Activated naive CD4-positive, alpha-beta T cell treated with anti-CD3 and anti-CD28 coated beads, Interleukin-2, amount 50 U/mL, for 24 hours (primary cell): ENCODE results near the gene ACOT8.
"Not testable (repeated sequence)": the region's sequence is repeated elsewhere in the genome, so short reads cannot be mapped to it uniquely, and the experiment has no call there.

Experiments
- H3K27ac Mint-ChIP-seq: one replicate; pipeline ENCODE4 v1.8.0; 2021; ENCODE audit warnings: mild to moderate bottlenecking, mixed read lengths
- H3K27me3 Mint-ChIP-seq: one replicate; pipeline ENCODE4 v1.8.0; 2021; ENCODE audit warnings: mixed read lengths
- H3K36me3 Mint-ChIP-seq: one replicate; pipeline ENCODE4 v1.8.0; 2021; ENCODE audit warnings: mixed read lengths
- H3K4me1 Mint-ChIP-seq: one replicate; pipeline ENCODE4 v1.8.0; 2021; ENCODE audit warnings: mixed read lengths
- H3K4me3 Mint-ChIP-seq: one replicate; pipeline ENCODE4 v1.8.0; 2021; ENCODE audit warnings: mild to moderate bottlenecking, mixed read lengths
- H3K9me3 Mint-ChIP-seq: one replicate; pipeline ENCODE4 v1.8.0; 2021; ENCODE audit warnings: mixed read lengths

Gene ACOT8

DNA sequence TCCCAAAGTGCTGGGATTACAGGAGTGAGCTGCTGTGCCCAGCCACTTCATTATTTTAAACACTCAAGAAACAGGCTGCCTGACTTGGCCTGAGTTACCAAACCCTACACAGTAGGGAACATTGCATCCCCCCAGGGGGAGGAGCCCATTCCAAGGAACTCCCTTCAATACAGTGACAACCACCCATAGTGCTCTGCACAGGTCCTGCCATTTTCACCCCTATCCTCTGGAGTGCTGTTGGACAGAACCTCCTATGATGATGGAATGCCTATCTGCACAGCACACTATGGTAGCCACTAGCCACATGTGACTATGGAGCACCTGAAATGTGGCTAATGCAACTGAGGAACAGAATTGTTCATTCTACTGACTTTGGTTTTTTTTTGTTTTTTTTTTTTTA lies 11.7 kb downstream of the ACOT8 start:
- H3K27ac Mint-ChIP-seq = no peak overlapping the region
- H3K27me3 Mint-ChIP-seq = no peaks in the 10 kb centered on the region
- peaks cover 3% of the 10 kb centered on the region for H3K4me1 Mint-ChIP-seq
- H3K36me3 Mint-ChIP-seq = peaks cover 1% of the 10 kb centered on the region
- no peak overlapping the region for H3K4me3 Mint-ChIP-seq
- H3K9me3 Mint-ChIP-seq = no peaks in the 10 kb centered on the region

- H3K4me3 Mint-ChIP-seq = no peak overlapping the region
- H3K27me3 Mint-ChIP-seq = no peaks in the 10 kb centered on the region
- H3K4me1 Mint-ChIP-seq = peaks cover under 1% of the 10 kb centered on the region
- peaks cover 1% of the 10 kb centered on the region for H3K36me3 Mint-ChIP-seq
- H3K27ac Mint-ChIP-seq = no peak overlapping the region
- H3K9me3 Mint-ChIP-seq = no peaks in the 10 kb centered on the region
These were observed 13.7 kb downstream of the ACOT8 start for GRCh38 chr20:45843506-45843905.

- H3K4me1 Mint-ChIP-seq = no peaks in the 10 kb centered on the region
- H3K4me3 Mint-ChIP-seq = no peak overlapping the region
- no peak overlapping the region for H3K27ac Mint-ChIP-seq
- no peaks in the 10 kb centered on the region for H3K9me3 Mint-ChIP-seq
- no peaks in the 10 kb centered on the region for H3K27me3 Mint-ChIP-seq
- peaks cover 1% of the 10 kb centered on the region for H3K36me3 Mint-ChIP-seq
These were observed 14.9 kb downstream of the ACOT8 start for GRCh38 chr20:45842169-45842812.

DNA sequence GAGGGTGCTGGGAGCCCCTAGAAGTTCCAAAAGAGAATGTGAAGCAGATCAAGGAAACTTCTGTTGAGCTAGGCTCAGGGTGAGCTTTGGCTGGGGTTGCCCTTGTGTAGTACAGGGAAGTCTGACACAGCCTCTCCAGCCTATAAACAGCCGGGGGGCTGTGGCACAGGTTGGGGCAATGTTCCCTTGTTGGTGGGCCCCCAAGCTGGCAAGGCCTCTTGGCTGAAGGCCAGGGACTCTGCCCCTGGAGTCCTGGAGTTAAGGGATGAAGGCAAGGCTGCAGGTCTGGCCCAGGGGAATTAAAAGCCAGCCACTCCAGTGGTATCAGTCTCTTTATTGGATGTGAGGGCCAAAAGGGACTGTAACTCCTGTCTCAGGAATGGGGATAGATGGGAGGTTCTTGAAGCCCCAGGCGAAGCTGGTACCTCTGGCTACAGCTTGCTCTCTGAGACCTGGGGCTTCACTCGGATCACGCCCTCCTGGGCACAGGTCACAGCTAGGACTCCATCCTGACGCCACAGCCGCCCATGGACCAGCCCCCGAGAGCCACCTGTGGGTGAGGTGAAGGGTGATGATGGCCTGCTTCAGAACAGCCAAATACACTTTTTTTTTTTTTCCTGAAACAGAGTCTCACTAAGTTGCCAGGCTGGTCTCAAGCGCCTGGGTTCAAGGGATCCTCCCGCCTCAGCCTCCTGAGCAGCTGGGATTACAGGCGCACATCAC lies 15.6 kb downstream of the ACOT8 start:
- Mint-ChIP-seq H3K36me3 (peaks cover 1% of the 10 kb centered on the region), H3K27ac (no peak overlapping the region), H3K4me1 (no peaks in the 10 kb centered on the region), H3K9me3 (no peaks in the 10 kb centered on the region), H3K27me3 (no peaks in the 10 kb centered on the region), H3K4me3 (no peak overlapping the region)

DNA sequence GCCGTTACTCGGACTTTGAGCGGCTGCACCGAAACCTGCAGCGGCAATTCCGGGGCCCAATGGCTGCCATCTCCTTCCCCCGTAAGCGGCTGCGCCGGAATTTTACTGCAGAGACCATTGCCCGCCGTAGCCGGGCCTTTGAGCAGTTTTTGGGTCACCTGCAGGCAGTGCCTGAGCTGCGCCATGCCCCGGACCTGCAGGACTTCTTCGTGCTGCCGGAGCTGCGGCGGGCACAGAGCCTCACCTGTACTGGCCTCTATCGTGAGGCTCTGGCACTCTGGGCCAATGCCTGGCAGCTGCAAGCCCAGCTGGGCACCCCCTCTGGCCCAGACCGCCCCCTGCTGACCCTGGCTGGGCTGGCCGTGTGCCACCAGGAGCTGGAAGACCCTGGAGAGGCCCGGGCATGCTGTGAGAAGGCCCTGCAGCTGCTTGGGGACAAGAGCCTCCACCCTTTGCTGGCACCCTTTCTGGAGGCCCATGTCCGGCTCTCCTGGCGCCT lies 16.4 kb downstream of the ACOT8 start:
- Mint-ChIP-seq H3K4me3 (no peak overlapping the region), H3K4me1 (no peaks in the 10 kb centered on the region), H3K9me3 (no peaks in the 10 kb centered on the region), H3K36me3 (peaks cover 1% of the 10 kb centered on the region), H3K27me3 (no peaks in the 10 kb centered on the region), H3K27ac (no peak overlapping the region)

- H3K27ac Mint-ChIP-seq = no peak overlapping the region
- no peak overlapping the region for H3K4me3 Mint-ChIP-seq
- H3K36me3 Mint-ChIP-seq = no peaks in the 10 kb centered on the region
- H3K9me3 Mint-ChIP-seq = no peaks in the 10 kb centered on the region
- peaks cover 8% of the 10 kb centered on the region for H3K4me1 Mint-ChIP-seq
- H3K27me3 Mint-ChIP-seq = no peaks in the 10 kb centered on the region
These were observed 20.4 kb downstream of the ACOT8 start for GRCh38 chr20:45836841-45837240.

DNA sequence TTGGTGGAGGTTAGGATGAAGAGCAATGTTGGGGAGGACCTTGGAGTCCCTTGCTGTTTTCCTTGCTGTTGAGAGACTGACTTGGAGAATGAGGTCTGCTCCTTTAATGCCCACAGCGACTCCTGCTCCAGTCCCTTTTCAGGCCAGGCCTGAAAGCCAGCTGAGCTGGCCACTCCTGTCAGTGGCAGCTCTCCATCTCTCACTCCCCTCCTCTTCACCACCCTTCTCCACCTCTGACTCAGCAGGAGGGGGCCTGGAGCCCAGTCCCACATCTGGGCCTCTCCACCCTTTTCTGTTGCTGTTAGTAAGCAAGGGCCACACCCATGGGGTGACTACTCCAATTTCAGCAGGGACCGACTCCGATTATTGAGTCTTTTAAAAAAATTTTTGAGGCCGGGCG lies 21.4 kb downstream of the ACOT8 start:
- Mint-ChIP-seq H3K4me3 (no peak overlapping the region), H3K4me1 (peaks cover 8% of the 10 kb centered on the region), H3K36me3 (no peaks in the 10 kb centered on the region), H3K27ac (no peak overlapping the region), H3K27me3 (no peaks in the 10 kb centered on the region), H3K9me3 (no peaks in the 10 kb centered on the region)

DNA sequence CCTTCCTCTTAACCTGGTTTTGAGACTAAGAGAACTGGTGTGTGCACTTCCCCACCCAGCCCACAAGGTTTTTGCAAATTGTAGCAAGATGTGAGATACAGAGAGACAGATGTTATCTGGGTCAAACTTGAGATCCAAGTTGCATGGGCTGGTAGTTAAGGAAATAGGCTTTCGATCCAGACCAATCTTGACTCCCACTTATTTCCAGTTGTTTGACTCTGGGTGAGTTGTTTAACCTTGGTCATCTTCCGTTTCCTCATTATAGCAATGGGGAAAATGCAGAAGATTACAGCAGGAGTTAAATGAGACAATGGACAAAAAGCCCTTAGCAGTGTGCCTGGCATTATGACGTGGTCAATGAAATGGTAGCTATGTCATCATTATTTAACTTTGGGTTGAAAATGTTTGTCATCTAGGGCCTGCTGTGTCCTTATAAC lies 21.8 kb downstream of the ACOT8 start:
- no peaks in the 10 kb centered on the region for H3K36me3 Mint-ChIP-seq
- H3K27me3 Mint-ChIP-seq = no peaks in the 10 kb centered on the region
- H3K4me3 Mint-ChIP-seq = no peak overlapping the region
- no peak overlapping the region for H3K27ac Mint-ChIP-seq
- no peaks in the 10 kb centered on the region for H3K9me3 Mint-ChIP-seq
- peaks cover 8% of the 10 kb centered on the region for H3K4me1 Mint-ChIP-seq

DNA sequence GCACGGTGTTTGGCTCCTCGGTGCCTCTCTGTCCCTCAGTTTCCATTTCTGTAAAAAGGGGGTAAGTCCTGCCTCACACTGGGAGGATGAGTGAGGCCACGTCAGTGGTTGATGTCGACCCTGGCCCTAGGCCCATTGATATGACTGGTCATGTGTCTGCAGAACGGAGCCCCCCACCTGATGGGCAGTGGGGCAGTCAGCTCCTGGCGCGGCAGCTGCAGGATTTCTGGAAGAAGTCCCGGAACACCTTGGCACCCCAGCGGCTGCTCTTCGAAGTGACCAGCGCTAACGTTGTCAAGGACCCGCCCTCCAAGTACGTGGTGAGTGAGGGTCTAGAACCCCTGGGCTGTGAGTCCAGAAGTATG lies 22.4 kb downstream of the ACOT8 start:
- peak overlapping the region; percentile 58 for H3K4me3 Mint-ChIP-seq
- no peaks in the 10 kb centered on the region for H3K36me3 Mint-ChIP-seq
- peaks cover 8% of the 10 kb centered on the region for H3K4me1 Mint-ChIP-seq
- no peaks in the 10 kb centered on the region for H3K9me3 Mint-ChIP-seq
- no peaks in the 10 kb centered on the region for H3K27me3 Mint-ChIP-seq
- H3K27ac Mint-ChIP-seq = no peak overlapping the region

- H3K4me1 Mint-ChIP-seq = peaks cover 8% of the 10 kb centered on the region
- H3K36me3 Mint-ChIP-seq = no peaks in the 10 kb centered on the region
- H3K27ac Mint-ChIP-seq = no peak overlapping the region
- H3K9me3 Mint-ChIP-seq = no peaks in the 10 kb centered on the region
- H3K27me3 Mint-ChIP-seq = no peaks in the 10 kb centered on the region
- H3K4me3 Mint-ChIP-seq = peak overlapping the region; percentile 58
These were observed 23.1 kb downstream of the ACOT8 start for GRCh38 chr20:45833883-45834796.

DNA sequence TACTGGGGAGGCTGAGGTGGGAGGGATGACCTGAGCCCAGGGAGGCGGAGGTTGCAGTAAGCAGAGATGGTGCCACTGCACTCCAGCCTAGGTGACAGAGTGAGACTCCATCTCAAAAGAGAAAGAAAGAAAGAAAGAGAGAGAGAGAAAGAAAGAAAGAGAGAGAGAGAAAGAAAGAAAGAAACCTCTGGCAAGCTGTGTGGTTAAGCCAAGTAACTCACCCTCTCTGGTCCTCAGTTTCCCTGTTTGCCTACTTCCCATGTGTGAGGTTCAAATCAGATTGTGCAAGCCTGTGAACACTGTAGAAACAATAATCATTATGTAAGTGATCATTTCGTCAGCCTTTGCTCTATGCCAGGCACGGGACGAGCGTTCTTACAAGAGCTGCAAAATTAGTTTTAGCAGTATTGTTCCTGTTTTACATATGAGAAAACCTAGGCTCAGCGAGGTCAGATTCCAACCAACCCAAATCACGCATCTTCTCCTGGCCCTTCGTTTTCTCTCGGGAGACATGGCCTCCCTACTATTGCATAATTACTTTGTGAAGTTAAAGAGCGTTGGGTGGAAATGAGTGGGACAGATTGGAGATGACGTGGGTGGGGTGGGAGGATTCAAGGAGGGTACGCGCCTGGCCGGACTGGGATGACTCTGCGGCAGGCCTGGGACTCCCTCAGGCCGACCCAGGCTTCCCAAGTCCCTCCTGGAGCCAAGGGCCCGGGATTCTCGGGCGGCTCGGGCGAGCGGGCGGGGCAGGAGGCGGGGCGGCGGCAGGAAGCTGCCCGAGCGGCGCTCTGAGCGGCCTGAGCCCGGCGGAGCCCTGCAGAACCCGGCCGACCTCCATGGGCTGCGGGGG lies 23.9 kb downstream of the ACOT8 start, which contains the start of gene SNX21:
TSS of gene SNX21 (plus strand) at position 770 of the 853 bp plus-strand sequence. CDS start 121 bp downstream, outside the sequence.
- H3K27ac Mint-ChIP-seq = peak within 1 kb of the TSS; percentile 82
- no peaks in the 10 kb centered on the region for H3K27me3 Mint-ChIP-seq

DNA sequence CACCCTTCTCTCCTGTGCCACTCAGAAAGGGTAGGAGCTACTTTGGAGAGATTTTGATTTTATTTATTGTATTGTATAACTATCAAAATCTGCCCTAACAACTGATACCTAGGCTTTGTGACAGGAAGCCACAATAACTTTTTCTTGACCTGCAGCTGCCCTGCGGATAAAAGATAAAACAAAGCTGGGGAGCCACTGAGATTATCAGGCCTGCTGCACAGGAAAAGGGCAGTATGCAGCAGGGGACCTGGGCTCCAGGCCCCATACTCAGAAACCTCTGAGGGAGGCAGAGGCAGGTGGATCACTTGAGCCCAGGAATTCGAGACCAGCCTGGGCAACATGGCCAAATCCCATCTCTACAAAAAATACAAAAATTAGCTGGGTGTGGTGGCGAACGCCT lies 24.6 kb downstream of the ACOT8 start:
- Mint-ChIP-seq H3K4me3 (peak overlapping the region; percentile 86), H3K27ac (no peak overlapping the region), H3K4me1 (peaks cover 8% of the 10 kb centered on the region), H3K9me3 (no peaks in the 10 kb centered on the region), H3K27me3 (no peaks in the 10 kb centered on the region), H3K36me3 (no peaks in the 10 kb centered on the region)

More for the DNA sequence above, 23.9 kb downstream of the ACOT8 start, which contains the start of gene SNX21:
- Mint-ChIP-seq H3K9me3 (no peaks in the 10 kb centered on the region), H3K36me3 (no peaks in the 10 kb centered on the region), H3K4me3 (peak within 1 kb of the TSS; percentile 86), H3K4me1 (peaks cover 8% of the 10 kb centered on the region)

- not testable (repeated sequence) for H3K27me3 Mint-ChIP-seq, H3K27ac Mint-ChIP-seq, H3K36me3 Mint-ChIP-seq, H3K9me3 Mint-ChIP-seq, H3K4me3 Mint-ChIP-seq
- peaks cover 11% of the 10 kb centered on the region for H3K4me1 Mint-ChIP-seq
These were observed 27.5 kb downstream of the ACOT8 start for GRCh38 chr20:45829673-45830106.

DNA sequence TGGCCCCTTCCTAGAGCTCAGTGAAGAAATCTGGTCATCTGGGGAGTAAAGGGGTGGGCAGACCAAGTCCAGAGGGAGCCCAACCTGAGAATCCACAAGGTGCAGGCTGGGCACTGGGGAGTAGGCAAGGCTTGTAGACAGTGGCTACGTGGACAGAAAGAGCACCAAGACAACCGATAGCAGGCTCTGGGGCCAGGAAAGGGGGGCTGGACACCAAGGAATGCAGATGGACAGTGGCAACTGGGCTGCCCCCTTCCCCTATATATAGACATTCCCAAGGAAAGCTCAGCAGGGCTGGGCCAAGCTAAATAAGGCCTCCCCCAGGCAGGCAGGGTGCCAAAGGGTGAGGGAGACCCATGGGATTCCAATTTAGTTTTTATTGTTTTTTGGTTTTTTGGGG lies 28.6 kb downstream of the ACOT8 start:
- H3K4me1 Mint-ChIP-seq = peaks cover 21% of the 10 kb centered on the region
- H3K27me3 Mint-ChIP-seq = peaks cover 10% of the 10 kb centered on the region
- H3K9me3 Mint-ChIP-seq = no peaks in the 10 kb centered on the region
- no peak overlapping the region for H3K4me3 Mint-ChIP-seq
- no peak overlapping the region for H3K27ac Mint-ChIP-seq
- no peaks in the 10 kb centered on the region for H3K36me3 Mint-ChIP-seq

DNA sequence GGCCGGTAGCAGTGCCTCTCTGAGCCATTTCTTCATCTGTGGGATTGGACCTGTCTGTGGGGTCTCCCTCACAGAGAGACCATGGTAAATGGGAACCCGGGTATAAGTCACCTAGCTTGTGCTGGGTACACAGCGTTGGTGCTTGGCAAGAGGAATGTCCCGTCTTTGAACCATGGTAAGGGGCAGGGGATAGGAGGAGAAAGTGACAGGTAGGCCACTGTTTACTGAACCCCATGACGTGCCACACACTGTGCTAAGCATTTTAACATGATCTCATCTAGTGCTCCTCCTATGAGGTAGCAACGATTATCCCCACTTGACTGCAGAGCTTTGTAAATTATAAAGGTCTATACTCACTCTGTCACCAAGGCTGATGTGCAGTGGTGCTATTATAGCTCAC lies 29.5 kb downstream of the ACOT8 start:
- peaks cover 13% of the 10 kb centered on the region for H3K27me3 Mint-ChIP-seq
- H3K4me3 Mint-ChIP-seq = no peak overlapping the region
- H3K9me3 Mint-ChIP-seq = no peaks in the 10 kb centered on the region
- no peaks in the 10 kb centered on the region for H3K36me3 Mint-ChIP-seq
- H3K27ac Mint-ChIP-seq = no peak overlapping the region
- H3K4me1 Mint-ChIP-seq = peaks cover 18% of the 10 kb centered on the region
